ENCODE results near the gene AMHR2. TPM values are rescaled to one million over a fixed set of nuclear protein-coding genes. Genes with fewer than 3 reads are reported as not detected.
"Not testable (repeated sequence)": the region's sequence is repeated elsewhere in the genome, so short reads cannot be mapped to it uniquely, and the experiment has no call there.

AMHR2 gene
- total RNA-seq, 4 donors from 2014 or later = not detected

DNA sequence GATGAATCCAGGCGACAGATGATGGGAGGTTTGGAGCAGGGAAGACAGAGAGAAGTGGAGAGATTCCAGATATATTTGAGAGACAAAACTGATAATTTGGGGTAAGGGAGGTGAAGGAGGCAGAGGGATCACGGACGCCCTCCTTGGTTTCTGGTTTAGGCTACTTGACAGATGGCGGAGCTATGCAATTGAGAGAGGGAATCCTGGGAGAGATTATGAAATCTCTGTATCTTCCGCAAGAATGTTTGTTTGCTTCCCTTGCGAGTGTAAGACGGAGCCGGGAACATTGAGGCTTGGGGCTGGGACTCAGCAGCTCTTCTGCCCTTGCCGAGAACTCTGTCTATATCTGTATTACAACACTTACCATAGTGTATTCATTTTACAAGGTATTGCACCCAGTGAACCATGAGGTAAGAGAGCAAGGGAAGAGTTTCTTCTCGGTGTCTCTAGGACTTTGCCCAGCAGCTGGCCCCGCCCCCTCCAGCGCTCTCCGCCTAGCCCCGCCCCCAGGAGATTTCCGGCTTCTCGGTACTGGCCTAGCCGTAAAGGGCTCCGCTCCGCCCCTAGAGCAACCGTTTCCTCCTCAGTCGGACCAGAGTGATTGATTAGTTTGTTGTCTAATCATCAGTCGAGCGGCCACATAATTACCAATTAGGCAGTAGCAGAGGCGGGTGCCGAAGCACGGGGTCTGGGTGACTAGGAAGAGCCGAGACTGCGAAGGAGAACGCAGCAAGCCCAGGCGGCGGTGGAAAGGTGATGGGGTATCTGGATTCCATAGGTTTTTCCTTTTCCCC is 17.6 kb downstream of the AMHR2 start, which contains the start of gene PRR13:
TSS of gene PRR13 (plus strand) at position 695 of the 794 bp plus-strand sequence. CDS start 981 bp downstream, outside the sequence.
- peaks cover 0 to 28% (median 3%) of the 10 kb centered on the region in 3 donors for H3K36me3 ChIP-seq
- H3K27ac ChIP-seq = peak within 1 kb of the TSS; percentile 74 to 92 (median 90)
- TF ChIP-seq POLR2A (IDR thresholded peaks at IDR 0.05) (peak; percentile 85 to 91), EP300 (IDR thresholded peaks at IDR 0.05) (peak; percentile 30 to 96)
- TF ChIP-seq, protein P1, sequence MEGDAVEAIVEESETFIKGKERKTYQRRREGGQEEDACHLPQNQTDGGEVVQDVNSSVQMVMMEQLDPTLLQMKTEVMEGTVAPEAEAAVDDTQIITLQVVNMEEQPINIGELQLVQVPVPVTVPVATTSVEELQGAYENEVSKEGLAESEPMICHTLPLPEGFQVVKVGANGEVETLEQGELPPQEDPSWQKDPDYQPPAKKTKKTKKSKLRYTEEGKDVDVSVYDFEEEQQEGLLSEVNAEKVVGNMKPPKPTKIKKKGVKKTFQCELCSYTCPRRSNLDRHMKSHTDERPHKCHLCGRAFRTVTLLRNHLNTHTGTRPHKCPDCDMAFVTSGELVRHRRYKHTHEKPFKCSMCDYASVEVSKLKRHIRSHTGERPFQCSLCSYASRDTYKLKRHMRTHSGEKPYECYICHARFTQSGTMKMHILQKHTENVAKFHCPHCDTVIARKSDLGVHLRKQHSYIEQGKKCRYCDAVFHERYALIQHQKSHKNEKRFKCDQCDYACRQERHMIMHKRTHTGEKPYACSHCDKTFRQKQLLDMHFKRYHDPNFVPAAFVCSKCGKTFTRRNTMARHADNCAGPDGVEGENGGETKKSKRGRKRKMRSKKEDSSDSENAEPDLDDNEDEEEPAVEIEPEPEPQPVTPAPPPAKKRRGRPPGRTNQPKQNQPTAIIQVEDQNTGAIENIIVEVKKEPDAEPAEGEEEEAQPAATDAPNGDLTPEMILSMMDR (IDR thresholded peaks at IDR 0.05) = no peak
- peak within 1 kb of the TSS; percentile 53 to 87 (median 66) for H3K4me3 ChIP-seq
- H3K4me1 ChIP-seq = peaks cover 0 to 41% (median 12%) of the 10 kb centered on the region in 4 donors
- no peaks in the 10 kb centered on the region for H3K27me3 ChIP-seq
- WGBS, 2 donors = 1% methylated on average over 30 to 31 of the region's 31 CpGs
- DNase-seq (ENCODE audit: low spot score in 2 of 2) = peak; percentile 98
- no peaks in the 10 kb centered on the region for H3K9me3 ChIP-seq

DNA sequence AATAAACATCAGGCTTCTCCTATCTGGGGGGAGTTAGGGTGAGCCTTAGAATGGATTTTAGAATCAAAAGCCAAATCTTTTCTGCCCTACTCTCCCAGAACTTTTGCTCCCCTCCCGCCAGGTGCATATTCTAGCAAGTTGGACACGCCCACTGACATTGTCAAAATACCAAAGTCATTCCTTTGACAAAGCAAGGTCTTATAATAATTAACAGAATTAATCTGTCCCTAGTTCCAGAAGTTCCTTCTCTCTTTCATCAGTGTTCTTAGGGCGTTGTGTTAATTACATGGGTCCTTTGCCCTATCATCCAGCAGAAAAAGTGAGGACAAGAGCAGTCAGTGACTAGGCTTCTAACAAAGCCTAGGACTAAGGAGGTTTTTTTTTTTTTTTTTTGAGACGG is 20.3 kb downstream of the AMHR2 start:
- peak overlapping the region in 1 of 4 donors; percentile 90 for H3K27ac ChIP-seq
- TF ChIP-seq, protein P1 (IDR thresholded peaks at IDR 0.05) = no peak
- TF ChIP-seq EP300 (IDR thresholded peaks at IDR 0.05) = no peak
- TF ChIP-seq POLR2A (IDR thresholded peaks at IDR 0.05) = no peak
- no peak overlapping the region for H3K4me3 ChIP-seq
- no peaks in the 10 kb centered on the region for H3K27me3 ChIP-seq
- no peak for DNase-seq (ENCODE audit: low spot score in 2 of 2)
- H3K36me3 ChIP-seq = peaks cover 0 to 53% (median 10%) of the 10 kb centered on the region in 3 donors
- H3K9me3 ChIP-seq = no peaks in the 10 kb centered on the region
- 89 to 95% methylated on average over 4 of the region's 4 CpGs for WGBS, 2 donors
- peaks cover 0 to 41% (median 12%) of the 10 kb centered on the region in 4 donors for H3K4me1 ChIP-seq

DNA sequence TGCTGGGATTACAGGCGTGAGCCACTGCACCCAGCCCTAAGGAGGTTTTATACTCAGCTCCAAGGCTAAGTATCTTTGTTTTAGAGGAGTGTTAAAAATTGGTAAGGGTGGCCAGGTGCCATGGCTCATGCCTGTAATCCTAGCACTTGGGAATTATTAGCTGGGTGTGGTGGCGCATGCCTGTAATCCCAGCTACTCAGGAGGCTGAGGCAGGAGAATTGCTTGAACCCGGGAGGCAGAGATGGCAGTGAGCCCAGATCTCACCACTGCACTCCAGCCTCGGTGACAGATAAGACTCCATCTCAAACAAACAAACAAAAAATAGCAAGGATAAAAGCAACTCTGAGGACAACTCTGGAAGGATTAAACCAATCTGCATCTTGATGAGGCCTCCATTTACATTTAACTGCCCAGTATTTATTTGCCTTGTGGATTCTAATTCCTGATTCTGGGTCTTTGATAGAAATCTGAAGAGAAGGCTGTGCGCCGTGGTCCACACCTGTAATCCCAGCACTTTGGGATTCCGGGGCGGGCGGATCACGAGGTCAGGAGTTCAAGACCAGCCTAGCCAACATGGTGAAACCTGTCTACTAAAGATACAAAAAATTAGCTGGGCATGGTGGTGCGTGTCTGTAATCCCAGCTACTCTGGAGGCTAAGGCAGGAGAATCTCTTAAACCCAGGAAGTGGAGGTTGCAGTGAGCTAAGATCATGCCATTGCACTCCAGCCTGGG is 21.1 kb downstream of the AMHR2 start:
- H3K36me3 ChIP-seq = peaks cover 0 to 53% (median 10%) of the 10 kb centered on the region in 3 donors
- H3K9me3 ChIP-seq; H3K4me3 ChIP-seq; H3K27me3 ChIP-seq; DNase-seq (ENCODE audit: low spot score in 2 of 2): not testable (repeated sequence)
- WGBS, 2 donors = 86 to 88% methylated on average over 11 of the region's 11 CpGs
- peak overlapping the region in 1 of 4 donors; percentile 45 for H3K27ac ChIP-seq
- peaks cover 0 to 41% (median 12%) of the 10 kb centered on the region in 4 donors for H3K4me1 ChIP-seq

DNA sequence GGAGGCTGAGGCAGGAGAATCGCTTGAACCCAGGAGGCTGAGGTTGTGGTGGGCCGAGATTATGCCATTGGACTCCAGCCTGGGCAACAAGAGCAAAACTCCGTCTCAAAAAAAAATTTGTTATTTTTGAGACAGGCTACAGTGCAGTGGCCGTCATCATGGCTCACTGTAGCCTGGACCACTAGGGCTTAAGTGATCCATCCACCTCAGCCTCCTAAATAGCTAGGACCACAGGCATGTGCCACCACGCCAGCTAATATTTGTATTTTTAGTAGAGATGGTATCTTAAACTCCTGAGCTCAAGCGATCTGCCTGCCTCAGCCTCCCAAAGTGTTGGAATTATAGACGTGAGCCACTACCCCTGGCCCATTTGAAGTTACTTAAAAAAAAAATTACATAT is 27.3 kb downstream of the AMHR2 start:
- TF ChIP-seq, protein P1 (IDR thresholded peaks at IDR 0.05) = no peak
- TF ChIP-seq EP300 (IDR thresholded peaks at IDR 0.05) (no peak), POLR2A (IDR thresholded peaks at IDR 0.05) (no peak)
- WGBS, 2 donors = 91 to 92% methylated on average over 7 of the region's 7 CpGs
- no peak overlapping the region for H3K4me3 ChIP-seq
- H3K27me3 ChIP-seq = no peaks in the 10 kb centered on the region
- DNase-seq (ENCODE audit: low spot score in 2 of 2) = no peak
- H3K4me1 ChIP-seq = peaks cover 0 to 38% (median 20%) of the 10 kb centered on the region in 4 donors
- H3K27ac ChIP-seq = no peak overlapping the region
- H3K36me3 ChIP-seq = peaks cover 0 to 43% (median 20%) of the 10 kb centered on the region in 3 donors
- no peaks in the 10 kb centered on the region for H3K9me3 ChIP-seq

DNA sequence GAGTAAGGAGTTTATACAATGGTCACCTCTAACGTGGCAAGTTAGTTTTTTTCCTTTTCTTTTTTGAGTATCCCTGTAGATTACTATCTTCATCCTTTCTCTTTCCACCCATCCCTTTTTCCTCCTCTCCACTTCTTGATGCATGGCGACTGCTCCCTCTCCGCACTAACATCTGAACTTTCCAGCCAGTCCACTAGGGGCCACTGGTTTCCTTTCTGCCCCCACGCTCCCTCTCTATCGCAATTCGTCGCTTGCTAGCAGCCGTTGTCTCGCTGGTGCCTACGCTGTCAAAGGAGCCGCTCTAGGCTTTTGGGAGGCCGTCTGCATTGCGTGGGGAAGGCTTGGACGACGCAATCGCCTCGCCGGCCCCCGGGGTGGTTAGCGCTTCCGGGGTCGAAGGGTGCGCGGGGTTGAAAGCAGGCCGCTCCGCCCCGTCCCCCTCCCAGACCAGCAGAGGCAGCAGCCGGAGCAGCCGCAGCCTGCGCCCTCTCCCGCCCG is 28.1 kb downstream of the AMHR2 start, which contains the start of gene PCBP2:
TSS of gene PCBP2 (plus strand) at position 442 of the 498 bp plus-strand sequence. CDS start 2,699 bp downstream, outside the sequence.
- no peaks in the 10 kb centered on the region for H3K27me3 ChIP-seq
- peak within 1 kb of the TSS; percentile 71 to 96 (median 86) for H3K4me3 ChIP-seq
- H3K4me1 ChIP-seq = peaks cover 0 to 43% (median 20%) of the 10 kb centered on the region in 4 donors
- WGBS, 2 donors = 0 to 1% methylated on average over 15 to 29 of the region's 32 CpGs
- peak within 1 kb of the TSS; percentile 91 to 98 (median 96) for H3K27ac ChIP-seq
- peak; percentile 92 to 94 for DNase-seq (ENCODE audit: low spot score in 2 of 2)
- peaks cover 0 to 44% (median 20%) of the 10 kb centered on the region in 3 donors for H3K36me3 ChIP-seq
- no peaks in the 10 kb centered on the region for H3K9me3 ChIP-seq
- TF ChIP-seq, protein P1 (IDR thresholded peaks at IDR 0.05) = peak; percentile 80 to 97 (median 93)
- TF ChIP-seq POLR2A (IDR thresholded peaks at IDR 0.05) = peak in 1 of 2 donors; percentile 64
- TF ChIP-seq EP300 (IDR thresholded peaks at IDR 0.05) = peak; percentile 84 to 93

Data from tibial nerve (tissue), 4 donors.